PC-9 (cell line): ENCODE results near the gene MTERF2.

Source experiments
- CTCF ChIP-seq: fragments of 200-600 bp; sonication (generic); conservative IDR thresholded peaks from 2 replicates; pipeline ENCODE4 v1.6.1; 2017; ENCODE audit warnings: mixed run types, antibody characterized with exemption, mild to moderate bottlenecking, moderate library complexity
- EZH2 ChIP-seq: fragments of 200-600 bp; sonication (generic); IDR thresholded peaks from 2 replicates; pipeline ENCODE4 v1.8.0; 2017; ENCODE audit warnings: antibody characterized with exemption, low read depth

- TF ChIP-seq CTCF (no peak), EZH2 (no peak)
Measured at GRCh38 chr12:107025671-107026070, 38.7 kb upstream of the MTERF2 start.
